Fibroblast of skin of back (primary cell): ENCODE data around the gene SCAMP4.

Experiments used
- DNase-seq: peaks from one replicate; pipeline ENCODE4 v3.0.0-alpha.2; 2013

Gene SCAMP4

GRCh38 chr19:1912760-1913505 is 7.7 kb downstream of the SCAMP4 start:
- DNase-seq = no peak

- DNase-seq = no peak
Observed at GRCh38 chr19:1913781-1914577, 8.8 kb downstream of the SCAMP4 start.

GRCh38 chr19:1914826-1915341 is 9.7 kb downstream of the SCAMP4 start:
- DNase-seq = no peak

- DNase-seq = no peak
Observed at GRCh38 chr19:1917146-1917545, 11.9 kb downstream of the SCAMP4 start.

GRCh38 chr19:1917926-1918325 is 12.7 kb downstream of the SCAMP4 start:
- DNase-seq = no peak

GRCh38 chr19:1918975-1919374 is 13.8 kb downstream of the SCAMP4 start:
- no peak for DNase-seq

DNA sequence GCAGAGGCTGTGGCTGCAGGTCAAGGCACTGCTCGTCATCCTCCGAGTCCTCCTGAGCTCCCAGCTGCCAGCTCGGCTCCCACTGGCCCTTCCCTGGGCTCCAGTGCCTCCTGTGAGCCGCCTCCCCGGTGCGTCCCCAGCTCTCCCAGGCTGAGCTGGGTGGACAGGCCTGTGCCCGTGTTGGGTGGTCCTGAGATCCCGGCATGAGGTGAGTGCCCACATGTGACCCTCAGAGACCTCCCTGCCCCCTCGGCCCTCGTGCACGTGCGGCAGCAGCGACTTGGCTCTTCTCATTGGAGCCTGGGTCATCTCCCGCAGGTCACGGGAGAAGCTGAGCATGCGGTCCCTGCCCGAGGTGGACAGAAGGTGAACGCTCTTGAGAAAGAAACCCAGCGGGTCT is 15.4 kb downstream of the SCAMP4 start:
- DNase-seq = no peak

DNA sequence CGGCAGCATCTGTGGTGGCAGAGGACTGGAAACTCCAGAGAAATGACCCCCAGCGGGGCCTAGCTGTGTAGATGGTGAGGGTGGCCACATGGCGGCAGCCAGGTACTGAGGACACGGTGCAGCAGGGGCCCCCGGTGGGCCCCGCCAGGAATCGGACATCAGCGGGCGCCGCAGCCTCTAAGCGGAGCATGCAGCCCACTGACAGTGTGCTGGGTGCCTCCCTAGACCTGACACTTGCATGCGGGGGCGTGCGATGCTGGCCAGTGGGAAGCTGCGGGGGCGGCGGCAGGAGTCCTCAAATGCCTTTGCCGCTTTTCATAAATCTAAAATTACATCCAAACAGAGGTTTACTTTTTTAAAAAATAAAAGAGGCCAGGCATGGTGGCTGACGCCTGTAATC is 16.1 kb downstream of the SCAMP4 start:
- DNase-seq = no peak

GRCh38 chr19:1921825-1922224 is 16.6 kb downstream of the SCAMP4 start:
- DNase-seq = no peak

DNA sequence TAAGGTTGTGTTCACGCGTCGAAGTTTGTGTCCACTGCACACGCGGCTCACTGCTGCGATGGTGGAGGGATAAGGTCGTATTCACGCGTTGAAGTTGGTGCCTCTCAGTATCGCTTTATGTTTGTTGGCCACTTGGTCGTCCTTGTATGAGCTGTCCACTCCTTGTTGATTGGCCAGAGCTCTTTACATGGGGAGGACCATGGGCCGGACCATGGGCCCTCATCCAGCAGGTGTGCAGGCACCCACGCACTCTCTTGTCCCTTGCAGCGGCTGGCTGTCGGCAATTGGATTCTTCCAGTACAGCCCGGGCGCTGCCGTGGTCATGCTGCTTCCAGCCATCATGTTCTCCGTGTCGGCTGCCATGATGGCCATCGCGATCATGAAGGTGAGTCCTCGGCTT is 17.6 kb downstream of the SCAMP4 start:
- DNase-seq = no peak

GRCh38 chr19:1923319-1923718 is 18.1 kb downstream of the SCAMP4 start:
- DNase-seq = no peak

GRCh38 chr19:1924320-1924961 is 19.2 kb downstream of the SCAMP4 start:
- DNase-seq = no peak

DNA sequence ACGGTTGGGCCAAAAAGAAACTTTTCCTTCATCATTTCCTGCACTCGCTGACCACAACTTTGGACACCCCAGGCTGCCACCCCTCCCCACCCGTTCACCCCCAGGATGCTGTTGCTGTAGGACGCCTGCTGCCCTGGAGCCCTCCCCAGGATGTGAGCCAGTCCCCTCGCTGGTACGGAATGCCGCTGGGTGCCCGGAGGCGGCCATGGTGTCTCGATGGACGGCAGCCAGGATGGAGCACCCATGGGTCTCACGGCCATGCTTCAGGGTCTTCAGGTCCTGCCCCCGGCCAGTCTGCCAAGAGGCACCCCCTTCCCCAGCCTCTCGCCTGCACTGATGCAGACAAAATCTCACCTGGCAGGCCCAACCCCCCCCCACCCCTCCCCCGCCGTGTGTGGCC is 20.3 kb downstream of the SCAMP4 start:
- no peak for DNase-seq

DNA sequence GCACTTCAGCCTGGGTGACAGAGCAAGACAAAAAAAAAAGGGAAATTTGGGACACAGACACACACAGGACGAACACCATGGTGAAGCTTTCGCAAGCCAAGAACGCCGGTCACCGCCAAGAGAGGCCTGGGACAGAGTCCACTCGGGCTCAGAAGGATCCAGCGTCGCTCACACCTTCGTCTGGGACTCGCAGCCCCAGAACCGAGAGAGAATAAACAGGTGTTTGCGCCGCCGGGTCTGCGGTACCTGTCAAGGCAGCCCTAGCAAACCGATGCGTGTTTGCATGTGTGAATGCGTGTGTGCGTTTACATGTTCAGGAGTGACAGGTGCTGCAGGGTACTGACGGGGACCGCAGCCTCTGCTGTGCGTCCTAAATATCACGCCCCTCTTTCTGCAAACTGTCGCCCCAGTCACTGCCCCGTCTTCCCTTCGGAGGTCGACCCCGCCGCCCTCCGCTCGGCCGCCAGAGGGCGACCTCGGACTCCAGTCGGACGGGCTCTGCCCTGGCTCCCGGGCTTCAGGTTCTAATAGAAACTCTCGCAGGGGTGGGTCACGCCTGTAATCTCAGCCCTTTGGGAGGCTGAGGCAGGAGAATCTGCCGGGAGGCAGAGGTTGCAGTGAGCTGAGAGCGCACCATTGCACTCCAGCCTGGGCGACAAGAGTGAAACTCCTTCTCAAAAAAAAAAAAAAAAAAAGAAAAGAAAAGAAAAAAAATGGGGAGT is 24.0 kb downstream of the SCAMP4 start:
- DNase-seq = peak; percentile 67

GRCh38 chr19:1931445-1931844 is 26.2 kb downstream of the SCAMP4 start:
- no peak for DNase-seq

DNA sequence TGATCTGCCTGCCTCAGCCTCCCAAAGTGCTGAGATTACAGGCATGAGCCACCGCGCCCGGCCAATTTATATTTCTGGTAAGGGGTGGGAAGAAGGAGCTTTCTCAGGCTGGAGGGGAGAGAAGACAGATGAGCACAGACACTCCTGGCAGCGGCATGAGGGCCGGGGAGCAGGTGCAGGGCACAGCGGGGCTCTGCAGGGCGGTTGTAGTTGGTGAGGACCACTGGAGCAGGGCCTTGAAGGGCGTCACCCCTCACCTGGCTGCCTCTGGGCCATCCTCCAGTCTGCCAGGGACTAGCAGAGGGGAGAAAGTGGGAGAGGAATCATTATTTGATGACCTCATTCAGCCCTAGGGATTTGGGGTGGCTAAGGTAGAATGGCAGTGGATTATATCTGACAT is 27.2 kb downstream of the SCAMP4 start:
- no peak for DNase-seq

DNA sequence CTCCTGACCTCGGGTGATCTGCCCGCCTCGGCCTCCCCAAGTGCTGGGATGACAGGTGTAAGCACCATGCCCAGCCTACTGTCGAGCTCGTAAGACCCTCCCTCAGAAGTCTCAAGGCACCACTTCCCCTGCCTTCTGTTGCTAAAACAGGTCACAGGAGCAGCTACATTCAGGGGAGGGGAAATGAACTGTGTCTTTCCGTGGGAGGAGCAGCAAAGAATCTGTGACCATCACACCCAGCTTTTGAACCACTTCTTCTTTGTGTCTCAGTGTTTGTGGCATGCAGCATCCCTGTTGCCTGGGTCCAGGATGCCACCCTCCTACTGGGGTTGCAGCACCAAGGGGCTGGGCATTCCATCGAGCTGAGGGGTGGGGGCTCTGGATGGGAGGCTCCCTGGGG is 28.0 kb downstream of the SCAMP4 start:
- DNase-seq = no peak

DNA sequence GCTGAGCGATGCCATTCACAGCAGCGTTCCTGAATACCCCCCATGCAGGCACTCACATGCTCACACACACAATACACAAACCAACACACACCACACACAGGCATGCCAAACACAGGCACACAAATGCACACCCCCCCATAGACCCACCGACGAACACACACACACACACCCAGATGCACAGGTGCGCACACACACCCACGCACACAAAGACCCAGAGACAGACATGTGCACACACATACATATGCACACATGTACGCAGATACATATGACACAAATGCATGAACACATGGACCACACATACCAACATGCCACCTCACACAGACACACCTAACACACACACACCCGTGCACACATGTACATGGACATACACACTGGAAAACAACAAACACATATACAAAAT is 28.7 kb downstream of the SCAMP4 start:
- no peak for DNase-seq

GRCh38 chr19:1935484-1936208 is 30.4 kb downstream of the SCAMP4 start:
- peak; percentile 33 for DNase-seq

- DNase-seq = no peak
Observed at GRCh38 chr19:1936430-1936829, 31.2 kb downstream of the SCAMP4 start.

DNA sequence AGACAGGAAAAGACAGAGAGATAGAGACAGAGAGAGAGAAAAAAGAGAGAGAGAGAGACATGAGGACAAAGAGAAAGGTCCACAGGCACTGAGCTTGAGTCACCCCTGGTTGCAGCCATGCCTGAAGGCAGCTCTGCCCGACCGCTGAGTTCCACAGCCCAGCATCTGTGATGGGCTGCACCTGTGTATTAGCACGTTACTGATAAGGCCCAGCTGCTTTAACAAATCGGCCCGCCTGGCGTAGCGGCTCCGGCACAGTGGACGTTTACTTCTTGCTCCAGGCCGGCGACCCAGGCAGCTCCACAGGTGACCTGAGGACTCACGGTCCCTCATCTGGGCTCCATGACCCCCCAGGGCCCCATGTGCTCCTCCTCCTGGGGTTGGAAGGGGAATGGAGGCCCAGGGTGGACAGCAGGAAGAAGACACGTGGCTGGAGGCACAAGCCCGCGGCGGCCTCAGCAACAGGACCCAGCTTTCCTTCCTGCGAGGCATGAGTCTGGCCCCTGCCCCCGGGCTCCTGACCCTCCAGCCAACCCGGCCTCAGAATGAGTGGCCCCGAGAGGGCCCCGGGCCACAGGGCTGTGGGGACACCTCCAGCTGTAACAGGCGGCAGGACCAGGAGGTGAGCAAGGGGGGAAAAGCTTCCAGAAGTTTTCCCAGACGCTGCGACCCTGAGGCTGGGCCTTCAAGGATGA is 31.9 kb downstream of the SCAMP4 start:
- DNase-seq = no peak
